Panc1 (cell line): Measurements from ENCODE around the gene TCEANC2. TPM values are rescaled to one million over a fixed set of nuclear protein-coding genes. Genes with fewer than 3 reads are reported as not detected.

ENCODE experiments used
- ATAC-seq: fragments of 200-7000 bp; cut with Tn5 transposase; 2 replicates; pipeline ENCODE4 v1.9.1; 2020; ENCODE audit warnings: mild to moderate bottlenecking, moderate library complexity
- BruUV-seq: library from RNA; stranded (reverse); fragments of 400-500 nt; replicated peaks from 2 replicates; lab custom pipeline; 2021; lab: Mats Ljungman, UMichigan
- CTCF ChIA-PET: fragments of 300-600 bp; sonication (Branson Sonifier 250); formaldehyde crosslinking; loops from one replicate; lab custom pipeline; 2022; ENCODE audit warnings: antibody characterized with exemption; lab: Charles Lee
- POLR2A ChIA-PET: fragments of 300-600 bp; sonication (Branson Sonifier 250); formaldehyde crosslinking; loops from one replicate; lab custom pipeline; 2022; ENCODE audit warnings: antibody characterized with exemption; lab: Charles Lee
- DNase-seq: peaks from one replicate; pipeline ENCODE4 v3.0.0-alpha.2; 2010; ENCODE audit warnings: low read depth, low spot score
- H3K27ac ChIP-seq: 2 replicates; pipeline ENCODE4 v1.5.1; 2011; ENCODE audit warnings: mild to moderate bottlenecking, low read length, inconsistent platforms
- H3K27me3 ChIP-seq: fragments of 200-500 bp; sonication (Bioruptor generic); 2 replicates; pipeline ENCODE4 v1.6.0; 2014; ENCODE audit warnings: low read length, inconsistent platforms; ENCODE audit not compliant: control insufficient read depth, insufficient read depth
- H3K36me3 ChIP-seq: fragments of 200-500 bp; sonication (Bioruptor generic); 2 replicates; pipeline ENCODE4 v1.5.1; 2014; ENCODE audit warnings: inconsistent platforms, mild to moderate bottlenecking, low read length, moderate library complexity; ENCODE audit not compliant: control insufficient read depth, insufficient read depth
- H3K4me1 ChIP-seq: 2 replicates; pipeline ENCODE4 v1.5.1; 2011; ENCODE audit warnings: inconsistent platforms, mild to moderate bottlenecking, low read length, moderate library complexity; ENCODE audit not compliant: control insufficient read depth, insufficient read depth
- H3K4me3 ChIP-seq, 2 experiments: 2 replicates each; pipeline ENCODE4 v1.5.1; 2011 to 2012; ENCODE audit warnings: low read depth in 2 of 2, low read length in 2 of 2, mild to moderate bottlenecking in 2 of 2, inconsistent platforms in 1 of 2, moderate library complexity in 1 of 2
- H3K9me3 ChIP-seq: fragments of 200-500 bp; sonication (Bioruptor generic); 2 replicates; pipeline ENCODE4 v1.5.1; 2014; ENCODE audit warnings: low read depth, mild to moderate bottlenecking, inconsistent platforms, low read length, moderate library complexity; ENCODE audit not compliant: control insufficient read depth, insufficient read depth
- POLR2AphosphoS5 ChIP-seq: IDR thresholded peaks from 2 replicates; pipeline ENCODE4 v1.6.1; 2012; ENCODE audit warnings: mild to moderate bottlenecking, low read depth, low read length, moderate library complexity
- SIN3A ChIP-seq: IDR thresholded peaks from 2 replicates; pipeline ENCODE4 v1.6.1; 2012; ENCODE audit warnings: low read depth, mild to moderate bottlenecking, low read length, moderate library complexity, borderline replicate concordance; ENCODE audit not compliant: insufficient read depth
- TCF7L2 ChIP-seq: IDR thresholded peaks from 2 replicates; pipeline ENCODE4 v1.6.1; 2011; ENCODE audit warnings: mild to moderate bottlenecking, low read depth, low read length, inconsistent platforms
- in situ Hi-C: cut with HindIII; loops from 2 replicates; pipeline ENCODE4 v1.10.0; 2016; ENCODE audit warnings: low sequenced_read_pairs, low pct_unique_long_range_greater_than_20kb
- intact Hi-C: fragments of 100-400 bp; cut with micrococcal nuclease; formaldehyde crosslinking; loops from one replicate; pipeline ENCODE4 v1.10.0; 2022; ENCODE audit not compliant: unreplicated experiment
- total RNA-seq: library from RNA; stranded (reverse); gene quantifications from one replicate; pipeline ENCODE4 v1.2.1, GENCODE V29; 2021; ENCODE audit not compliant: unreplicated experiment
- TF ChIP-seq, protein P1 (sequence below), 2 experiments: IDR thresholded peaks; 2 replicates each; pipeline ENCODE4 v1.6.1; 2011 to 2012; ENCODE audit warnings: low read depth in 2 of 2, control low read depth in 1 of 2, low read length in 1 of 2, mild to moderate bottlenecking in 1 of 2, moderate library complexity in 1 of 2; ENCODE audit not compliant: insufficient read depth in 1 of 2
- TF ChIP-seq, protein P2 (sequence below): fragments of 450-650 bp; IDR thresholded peaks from 2 replicates; pipeline ENCODE4 v1.5.1; 2017; ENCODE audit warnings: mild to moderate bottlenecking

The TCEANC2 gene
- total RNA-seq, 1 experiment from 2014 or later: 5.1 TPM

DNA sequence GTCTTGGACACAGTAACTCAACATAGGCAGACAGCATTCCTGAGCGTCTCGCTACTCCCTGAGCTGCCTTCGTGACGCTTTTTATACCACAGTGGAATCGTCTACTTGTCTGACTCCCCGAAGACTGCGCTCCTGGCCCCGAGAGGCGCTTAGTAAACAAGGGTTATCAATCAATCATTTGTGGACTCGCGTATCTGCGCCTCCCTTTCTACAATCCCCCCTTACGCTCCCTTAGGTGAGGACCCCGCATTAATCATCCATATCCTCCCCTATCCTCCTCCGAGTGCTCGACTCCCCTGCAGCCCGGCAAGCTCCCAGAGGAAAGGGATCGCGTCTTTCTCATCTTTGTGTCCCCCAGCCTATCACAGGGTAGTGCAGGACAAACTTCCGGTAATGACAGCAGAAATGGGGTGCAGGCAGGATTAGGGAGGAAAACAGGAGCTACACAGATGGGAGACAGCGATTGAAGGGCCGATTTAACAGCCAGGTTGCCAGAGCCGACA, 926 bp upstream of the TCEANC2 start:
- Histone ChIP-seq H3K27ac (peak overlapping the region; percentile 74), H3K27me3 (no peaks in the 10 kb centered on the region), H3K4me3 (peak overlapping the region; percentile 90 to 96), H3K9me3 (no peaks in the 10 kb centered on the region), H3K36me3 (no peaks in the 10 kb centered on the region; the same call in 1 of the 2 replicates), H3K4me1 (peaks cover 22% of the 10 kb centered on the region)
- CTCF ChIA-PET: interaction anchor here (0.6 kb wide), 2 partner anchors 17 to 192 kb away, joined by 3 to 9 read pairs; no protein-coding TSS in a partner anchor
- in situ Hi-C loops: no loop called here
- ATAC-seq (peak; percentile 55), DNase-seq (no peak)
- intact Hi-C loops: no loop called here
- no peak for TF ChIP-seq POLR2AphosphoS5
- TF ChIP-seq, protein P1, sequence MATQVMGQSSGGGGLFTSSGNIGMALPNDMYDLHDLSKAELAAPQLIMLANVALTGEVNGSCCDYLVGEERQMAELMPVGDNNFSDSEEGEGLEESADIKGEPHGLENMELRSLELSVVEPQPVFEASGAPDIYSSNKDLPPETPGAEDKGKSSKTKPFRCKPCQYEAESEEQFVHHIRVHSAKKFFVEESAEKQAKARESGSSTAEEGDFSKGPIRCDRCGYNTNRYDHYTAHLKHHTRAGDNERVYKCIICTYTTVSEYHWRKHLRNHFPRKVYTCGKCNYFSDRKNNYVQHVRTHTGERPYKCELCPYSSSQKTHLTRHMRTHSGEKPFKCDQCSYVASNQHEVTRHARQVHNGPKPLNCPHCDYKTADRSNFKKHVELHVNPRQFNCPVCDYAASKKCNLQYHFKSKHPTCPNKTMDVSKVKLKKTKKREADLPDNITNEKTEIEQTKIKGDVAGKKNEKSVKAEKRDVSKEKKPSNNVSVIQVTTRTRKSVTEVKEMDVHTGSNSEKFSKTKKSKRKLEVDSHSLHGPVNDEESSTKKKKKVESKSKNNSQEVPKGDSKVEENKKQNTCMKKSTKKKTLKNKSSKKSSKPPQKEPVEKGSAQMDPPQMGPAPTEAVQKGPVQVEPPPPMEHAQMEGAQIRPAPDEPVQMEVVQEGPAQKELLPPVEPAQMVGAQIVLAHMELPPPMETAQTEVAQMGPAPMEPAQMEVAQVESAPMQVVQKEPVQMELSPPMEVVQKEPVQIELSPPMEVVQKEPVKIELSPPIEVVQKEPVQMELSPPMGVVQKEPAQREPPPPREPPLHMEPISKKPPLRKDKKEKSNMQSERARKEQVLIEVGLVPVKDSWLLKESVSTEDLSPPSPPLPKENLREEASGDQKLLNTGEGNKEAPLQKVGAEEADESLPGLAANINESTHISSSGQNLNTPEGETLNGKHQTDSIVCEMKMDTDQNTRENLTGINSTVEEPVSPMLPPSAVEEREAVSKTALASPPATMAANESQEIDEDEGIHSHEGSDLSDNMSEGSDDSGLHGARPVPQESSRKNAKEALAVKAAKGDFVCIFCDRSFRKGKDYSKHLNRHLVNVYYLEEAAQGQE (IDR thresholded peaks at IDR 0.05; ENCODE audit: insufficient read depth in 1 of 2, low read depth in 2 of 2, low read length in 1 of 2): no peak
- TF ChIP-seq TCF7L2: no peak
- TF ChIP-seq, protein P2, sequence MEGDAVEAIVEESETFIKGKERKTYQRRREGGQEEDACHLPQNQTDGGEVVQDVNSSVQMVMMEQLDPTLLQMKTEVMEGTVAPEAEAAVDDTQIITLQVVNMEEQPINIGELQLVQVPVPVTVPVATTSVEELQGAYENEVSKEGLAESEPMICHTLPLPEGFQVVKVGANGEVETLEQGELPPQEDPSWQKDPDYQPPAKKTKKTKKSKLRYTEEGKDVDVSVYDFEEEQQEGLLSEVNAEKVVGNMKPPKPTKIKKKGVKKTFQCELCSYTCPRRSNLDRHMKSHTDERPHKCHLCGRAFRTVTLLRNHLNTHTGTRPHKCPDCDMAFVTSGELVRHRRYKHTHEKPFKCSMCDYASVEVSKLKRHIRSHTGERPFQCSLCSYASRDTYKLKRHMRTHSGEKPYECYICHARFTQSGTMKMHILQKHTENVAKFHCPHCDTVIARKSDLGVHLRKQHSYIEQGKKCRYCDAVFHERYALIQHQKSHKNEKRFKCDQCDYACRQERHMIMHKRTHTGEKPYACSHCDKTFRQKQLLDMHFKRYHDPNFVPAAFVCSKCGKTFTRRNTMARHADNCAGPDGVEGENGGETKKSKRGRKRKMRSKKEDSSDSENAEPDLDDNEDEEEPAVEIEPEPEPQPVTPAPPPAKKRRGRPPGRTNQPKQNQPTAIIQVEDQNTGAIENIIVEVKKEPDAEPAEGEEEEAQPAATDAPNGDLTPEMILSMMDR: no peak
- no peak for TF ChIP-seq SIN3A
- BruUV-seq: no TSS peak
- POLR2A ChIA-PET: no interaction called here

DNA sequence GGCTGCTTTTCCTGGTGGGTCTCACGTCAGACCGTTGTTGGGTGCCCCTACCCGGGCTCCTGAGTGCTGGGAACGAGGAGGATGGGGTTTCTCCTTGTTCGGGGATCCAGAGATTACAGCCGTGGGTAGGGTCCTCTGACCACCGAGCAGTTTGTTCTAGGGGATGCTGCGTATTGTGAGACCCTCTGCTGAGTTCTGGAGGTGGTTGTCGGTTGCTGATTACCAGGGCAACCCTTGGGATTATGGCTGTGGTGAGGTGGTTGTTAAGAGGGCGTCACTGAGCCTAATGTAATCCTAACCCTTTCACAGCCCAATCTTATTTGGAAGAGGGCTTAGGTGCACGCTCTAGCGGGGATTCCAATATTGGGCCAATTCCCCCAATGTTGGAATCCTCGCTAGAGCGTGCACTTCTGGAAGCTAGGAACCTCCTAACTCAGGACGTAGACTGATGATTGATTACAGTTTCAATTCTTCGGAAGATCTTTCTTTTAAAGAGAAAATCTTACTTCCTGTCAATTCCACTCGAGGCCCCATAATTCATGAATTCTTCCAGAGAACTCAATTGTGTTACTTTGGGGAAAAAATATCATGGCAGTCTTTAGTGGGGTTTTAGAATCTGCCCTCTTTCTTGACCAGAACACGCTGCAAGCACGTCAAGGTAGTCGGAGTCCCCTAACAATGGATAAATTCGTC, 483 bp downstream of the TCEANC2 start:
- in situ Hi-C loops (no loop called here), intact Hi-C loops (no loop called here)
- ATAC-seq: peak; percentile 11
- DNase-seq: no peak
- TF ChIP-seq POLR2AphosphoS5 (no peak), TCF7L2 (no peak), SIN3A (no peak)
- TF ChIP-seq, protein P1 (IDR thresholded peaks at IDR 0.05; ENCODE audit: insufficient read depth in 1 of 2, low read depth in 2 of 2, low read length in 1 of 2): no peak
- TF ChIP-seq, protein P2: no peak
- no peaks in the 10 kb centered on the region for H3K9me3 ChIP-seq
- peak overlapping the region; percentile 92 for H3K27ac ChIP-seq
- POLR2A ChIA-PET: no interaction called here
- no peaks in the 10 kb centered on the region for H3K27me3 ChIP-seq
- peaks cover 13% of the 10 kb centered on the region for H3K4me1 ChIP-seq
- H3K4me3 ChIP-seq: peak overlapping the region; percentile 90 to 96
- no TSS peak for BruUV-seq
- H3K36me3 ChIP-seq: no peaks in the 10 kb centered on the region; the same call in 1 of the 2 replicates
- CTCF ChIA-PET: no interaction called here
